ENCODE measurements around the gene GRIK2.

The GRIK2 gene

GRCh38 chr6:101578306-101578705, 184.8 kb downstream of the GRIK2 start:
- H3K4me3 ChIP-seq (ENCODE audit: low read depth, low read length) = no peak overlapping the region
- TF ChIP-seq CTCF (IDR thresholded peaks at IDR 0.05; ENCODE audit: low read depth, low read length) = no peak

GRCh38 chr6:101582792-101583191, 189.3 kb downstream of the GRIK2 start:
- H3K4me3 ChIP-seq (ENCODE audit: low read depth, low read length) = no peak overlapping the region
- TF ChIP-seq CTCF (IDR thresholded peaks at IDR 0.05; ENCODE audit: low read depth, low read length) = no peak

- no peak for TF ChIP-seq CTCF (IDR thresholded peaks at IDR 0.05; ENCODE audit: low read depth, low read length)
Measured at GRCh38 chr6:101585501-101585900, 192.0 kb downstream of the GRIK2 start.

GRCh38 chr6:101588343-101588742, 194.8 kb downstream of the GRIK2 start:
- H3K4me3 ChIP-seq (ENCODE audit: low read depth, low read length) = no peak overlapping the region
- no peak for TF ChIP-seq CTCF (IDR thresholded peaks at IDR 0.05; ENCODE audit: low read depth, low read length)

More at GRCh38 chr6:101585501-101585900, 192.0 kb downstream of the GRIK2 start:
- H3K4me3 ChIP-seq (ENCODE audit: low read depth, low read length) = no peak overlapping the region

GRCh38 chr6:101595276-101595675, 201.8 kb downstream of the GRIK2 start:
- TF ChIP-seq CTCF (IDR thresholded peaks at IDR 0.05; ENCODE audit: low read depth, low read length) = no peak
- H3K4me3 ChIP-seq (ENCODE audit: low read depth, low read length) = no peak overlapping the region

GRCh38 chr6:101597693-101598092, 204.2 kb downstream of the GRIK2 start:
- no peak for TF ChIP-seq CTCF (IDR thresholded peaks at IDR 0.05; ENCODE audit: low read depth, low read length)
- no peak overlapping the region for H3K4me3 ChIP-seq (ENCODE audit: low read depth, low read length)

- no peak for TF ChIP-seq CTCF (IDR thresholded peaks at IDR 0.05; ENCODE audit: low read depth, low read length)
- no peak overlapping the region for H3K4me3 ChIP-seq (ENCODE audit: low read depth, low read length)
Measured at GRCh38 chr6:101605426-101605825, 211.9 kb downstream of the GRIK2 start.

Measured in WI38 (cell line).